ENCODE results near the gene TACR2. TPM values are rescaled to one million over a fixed set of nuclear protein-coding genes. Genes with fewer than 3 reads are reported as not detected.

TACR2 gene
- total RNA-seq, 4 donors from 2014 or later = 18.9 to 241 (median 78.9) TPM

- intact Hi-C loops (cut with DNase I; ENCODE audit: low total_unique reads) (no loop called here), in situ Hi-C loops (cut with MboI; ENCODE audit: low pct_ligation_motif_present in 1 of 4, low pct_unique_long_range_greater_than_20kb in 1 of 4, low sequenced_read_pairs in 3 of 4) (no loop called here)
- DNase-seq = peak; percentile 57
- Histone ChIP-seq H3K36me3 (no peaks in the 10 kb centered on the region), H3K9me3 (no peaks in the 10 kb centered on the region), H3K4me3 (no peak overlapping the region), H3K4me1 (peaks cover 16 to 25% (median 22%) of the 10 kb centered on the region in 4 donors), H3K27me3 (no peaks in the 10 kb centered on the region), H3K27ac (peak overlapping the region; percentile 84 to 86 (median 86))
- 36 to 39% methylated on average over 2 to 5 of the region's 5 CpGs for WGBS, 2 donors (ENCODE audit: low coverage in 1 of 2)
- TF ChIP-seq POLR2AphosphoS5 (IDR thresholded peaks at IDR 0.05) = no peak
- no peak for TF ChIP-seq POLR2A (IDR thresholded peaks at IDR 0.05)
- TF ChIP-seq EP300 (IDR thresholded peaks at IDR 0.05; ENCODE audit: low read depth) = no peak
- TF ChIP-seq CTCF (IDR thresholded peaks at IDR 0.05) = no peak
Observed at GRCh38 chr10:69439813-69440506, 23.2 kb upstream of the TACR2 start.

- H3K27ac ChIP-seq = peak overlapping the region; percentile 84 to 86 (median 86)
- no peaks in the 10 kb centered on the region for H3K36me3 ChIP-seq
- in situ Hi-C loops (cut with MboI; ENCODE audit: low pct_ligation_motif_present in 1 of 4, low pct_unique_long_range_greater_than_20kb in 1 of 4, low sequenced_read_pairs in 3 of 4) (no loop called here), intact Hi-C loops (cut with DNase I; ENCODE audit: low total_unique reads) (no loop called here)
- H3K9me3 ChIP-seq = no peaks in the 10 kb centered on the region
- WGBS, 2 donors (ENCODE audit: low coverage in 1 of 2) = 31% methylated on average over 5 of the region's 5 CpGs; no CpG with 5 or more reads in 1 of the 2 donors
- H3K4me3 ChIP-seq = no peak overlapping the region
- TF ChIP-seq CTCF (IDR thresholded peaks at IDR 0.05) (no peak), POLR2A (IDR thresholded peaks at IDR 0.05) (no peak), EP300 (IDR thresholded peaks at IDR 0.05; ENCODE audit: low read depth) (no peak), POLR2AphosphoS5 (IDR thresholded peaks at IDR 0.05) (no peak)
- DNase-seq = peak; percentile 68
- H3K4me1 ChIP-seq = peaks cover 16 to 25% (median 22%) of the 10 kb centered on the region in 4 donors
- no peaks in the 10 kb centered on the region for H3K27me3 ChIP-seq
Observed at GRCh38 chr10:69439350-69439739, 22.6 kb upstream of the TACR2 start.

- intact Hi-C loops (cut with DNase I; ENCODE audit: low total_unique reads) (no loop called here), in situ Hi-C loops (cut with MboI; ENCODE audit: low pct_ligation_motif_present in 1 of 4, low pct_unique_long_range_greater_than_20kb in 1 of 4, low sequenced_read_pairs in 3 of 4) (no loop called here)
- Histone ChIP-seq H3K4me3 (no peak overlapping the region), H3K36me3 (no peaks in the 10 kb centered on the region), H3K27ac (peak overlapping the region; percentile 84 to 86 (median 86)), H3K9me3 (no peaks in the 10 kb centered on the region), H3K4me1 (peaks cover 16 to 25% (median 23%) of the 10 kb centered on the region in 4 donors), H3K27me3 (no peaks in the 10 kb centered on the region)
- DNase-seq = peak; percentile 55
- TF ChIP-seq POLR2AphosphoS5 (IDR thresholded peaks at IDR 0.05) (peak in 1 of 3 donors; percentile 21), CTCF (IDR thresholded peaks at IDR 0.05) (no peak), POLR2A (IDR thresholded peaks at IDR 0.05) (no peak)
- 8 to 23% methylated on average over 5 to 10 of the region's 10 CpGs for WGBS, 2 donors (ENCODE audit: low coverage in 1 of 2)
Observed at GRCh38 chr10:69438536-69439349, 22.0 kb upstream of the TACR2 start.

Data from transverse colon (tissue), 4 donors.